ENCODE results near the gene CYP4F12.

Gene CYP4F12, protein sequence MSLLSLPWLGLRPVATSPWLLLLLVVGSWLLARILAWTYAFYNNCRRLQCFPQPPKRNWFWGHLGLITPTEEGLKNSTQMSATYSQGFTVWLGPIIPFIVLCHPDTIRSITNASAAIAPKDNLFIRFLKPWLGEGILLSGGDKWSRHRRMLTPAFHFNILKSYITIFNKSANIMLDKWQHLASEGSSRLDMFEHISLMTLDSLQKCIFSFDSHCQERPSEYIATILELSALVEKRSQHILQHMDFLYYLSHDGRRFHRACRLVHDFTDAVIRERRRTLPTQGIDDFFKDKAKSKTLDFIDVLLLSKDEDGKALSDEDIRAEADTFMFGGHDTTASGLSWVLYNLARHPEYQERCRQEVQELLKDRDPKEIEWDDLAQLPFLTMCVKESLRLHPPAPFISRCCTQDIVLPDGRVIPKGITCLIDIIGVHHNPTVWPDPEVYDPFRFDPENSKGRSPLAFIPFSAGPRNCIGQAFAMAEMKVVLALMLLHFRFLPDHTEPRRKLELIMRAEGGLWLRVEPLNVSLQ

DNA sequence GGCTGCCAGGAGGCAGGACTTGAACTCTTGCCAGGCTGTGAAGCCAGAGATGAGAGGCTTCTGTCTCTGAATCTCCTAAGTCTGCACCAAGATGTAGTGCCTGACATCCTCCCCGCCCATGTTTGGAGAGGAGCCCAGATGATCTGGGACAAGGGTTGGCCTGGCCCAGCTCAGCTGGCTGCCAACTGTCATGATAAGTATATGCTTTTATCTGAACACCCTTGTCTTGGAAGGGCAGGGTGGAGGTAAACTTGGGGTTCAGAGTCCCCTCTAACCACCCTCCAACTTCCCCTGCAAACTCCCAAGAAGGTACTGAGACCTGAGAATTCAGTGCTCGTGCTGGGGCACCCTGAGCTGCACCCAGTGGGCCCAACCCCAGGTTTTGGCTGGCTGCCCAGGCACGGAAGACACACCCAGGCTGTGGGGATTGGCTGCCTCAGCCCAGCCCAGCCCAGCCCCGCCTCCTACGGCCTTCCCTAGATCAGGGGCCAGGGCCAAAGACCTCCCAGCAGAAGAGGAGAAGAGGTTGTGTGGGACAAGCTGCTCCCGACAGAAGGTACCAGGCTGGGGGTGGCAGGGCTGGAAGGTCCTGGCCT, at the start of gene CYP4F12:
CYP4F12 (plus strand) TSS at position 508 of the 596 bp plus-strand sequence. CDS start 443 bp downstream, outside the sequence.
- TF ChIP-seq, protein P1, sequence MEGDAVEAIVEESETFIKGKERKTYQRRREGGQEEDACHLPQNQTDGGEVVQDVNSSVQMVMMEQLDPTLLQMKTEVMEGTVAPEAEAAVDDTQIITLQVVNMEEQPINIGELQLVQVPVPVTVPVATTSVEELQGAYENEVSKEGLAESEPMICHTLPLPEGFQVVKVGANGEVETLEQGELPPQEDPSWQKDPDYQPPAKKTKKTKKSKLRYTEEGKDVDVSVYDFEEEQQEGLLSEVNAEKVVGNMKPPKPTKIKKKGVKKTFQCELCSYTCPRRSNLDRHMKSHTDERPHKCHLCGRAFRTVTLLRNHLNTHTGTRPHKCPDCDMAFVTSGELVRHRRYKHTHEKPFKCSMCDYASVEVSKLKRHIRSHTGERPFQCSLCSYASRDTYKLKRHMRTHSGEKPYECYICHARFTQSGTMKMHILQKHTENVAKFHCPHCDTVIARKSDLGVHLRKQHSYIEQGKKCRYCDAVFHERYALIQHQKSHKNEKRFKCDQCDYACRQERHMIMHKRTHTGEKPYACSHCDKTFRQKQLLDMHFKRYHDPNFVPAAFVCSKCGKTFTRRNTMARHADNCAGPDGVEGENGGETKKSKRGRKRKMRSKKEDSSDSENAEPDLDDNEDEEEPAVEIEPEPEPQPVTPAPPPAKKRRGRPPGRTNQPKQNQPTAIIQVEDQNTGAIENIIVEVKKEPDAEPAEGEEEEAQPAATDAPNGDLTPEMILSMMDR (IDR thresholded peaks at IDR 0.05): no peak
- no peak for TF ChIP-seq ZFX (IDR thresholded peaks at IDR 0.05; ENCODE audit: borderline replicate concordance)
- H3K27ac ChIP-seq: no peak within 1 kb of the TSS

DNA sequence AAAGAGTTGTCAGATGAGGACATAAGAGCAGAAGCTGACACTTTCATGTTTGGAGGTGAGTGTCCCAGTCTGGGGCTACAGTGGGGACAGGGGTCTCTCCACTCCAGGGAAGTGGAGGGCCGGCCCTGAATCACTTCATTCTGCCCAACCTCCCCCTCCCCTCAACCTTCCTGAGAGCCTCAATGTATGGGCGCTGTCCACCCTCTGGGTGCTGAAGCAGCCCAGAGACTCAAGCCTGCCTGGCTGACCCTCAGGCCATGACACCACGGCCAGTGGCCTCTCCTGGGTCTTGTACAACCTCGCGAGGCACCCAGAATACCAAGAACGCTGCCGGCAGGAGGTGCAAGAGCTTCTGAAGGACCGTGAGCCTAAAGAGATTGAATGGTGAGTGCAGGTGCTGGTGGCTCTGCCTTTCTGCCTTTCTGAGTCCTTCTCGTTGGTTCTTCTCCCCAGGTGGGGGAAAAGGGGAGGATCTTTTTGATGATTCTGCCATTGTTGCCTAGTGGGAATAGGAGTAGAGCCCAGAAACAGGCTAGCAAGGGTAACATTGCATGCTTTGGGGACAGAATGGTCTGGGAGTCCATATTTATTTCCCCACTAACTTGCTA, 49.1 kb upstream of the CYP4F12 start:
- H3K27ac ChIP-seq: no peak overlapping the region
- no peak for TF ChIP-seq ZFX (IDR thresholded peaks at IDR 0.05; ENCODE audit: borderline replicate concordance)
- TF ChIP-seq, protein P1 (IDR thresholded peaks at IDR 0.05): no peak

DNA sequence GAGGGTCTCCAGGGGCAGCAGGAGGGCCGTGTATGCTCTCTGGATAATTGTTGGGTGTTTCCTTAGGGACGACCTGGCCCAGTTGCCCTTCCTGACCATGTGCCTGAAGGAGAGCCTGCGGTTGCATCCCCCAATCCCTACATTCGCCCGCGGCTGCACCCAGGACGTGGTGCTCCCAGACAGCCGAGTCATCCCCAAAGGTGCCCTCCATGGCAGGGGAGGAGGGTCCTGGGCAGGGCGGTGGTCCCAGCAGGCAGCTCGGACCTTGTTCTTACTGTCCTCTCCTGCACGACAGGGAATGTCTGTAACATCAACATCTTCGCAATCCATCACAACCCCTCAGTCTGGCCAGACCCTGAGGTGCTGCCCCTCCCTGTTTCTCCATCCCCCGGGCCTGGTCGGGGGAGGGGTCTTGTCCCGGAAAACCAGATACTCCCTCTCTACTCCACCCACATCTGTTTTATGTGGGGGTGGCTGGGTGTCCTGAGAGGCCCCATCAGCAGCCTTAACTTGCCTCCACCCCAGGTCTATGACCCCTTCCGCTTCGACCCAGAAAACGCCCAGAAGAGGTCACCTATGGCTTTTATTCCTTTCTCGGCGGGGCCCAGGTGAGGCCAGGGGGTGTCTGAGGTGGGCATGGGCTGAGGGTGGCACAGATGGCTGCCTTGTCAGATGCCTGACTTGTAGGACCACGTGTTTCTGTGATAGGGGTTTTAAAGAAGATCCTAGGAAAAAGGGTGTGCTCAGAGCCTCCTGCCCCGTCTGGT, 44.5 kb upstream of the CYP4F12 start:
- no peak overlapping the region for H3K27ac ChIP-seq
- no peak for TF ChIP-seq ZFX (IDR thresholded peaks at IDR 0.05; ENCODE audit: borderline replicate concordance)
- TF ChIP-seq, protein P1 (IDR thresholded peaks at IDR 0.05): no peak

DNA sequence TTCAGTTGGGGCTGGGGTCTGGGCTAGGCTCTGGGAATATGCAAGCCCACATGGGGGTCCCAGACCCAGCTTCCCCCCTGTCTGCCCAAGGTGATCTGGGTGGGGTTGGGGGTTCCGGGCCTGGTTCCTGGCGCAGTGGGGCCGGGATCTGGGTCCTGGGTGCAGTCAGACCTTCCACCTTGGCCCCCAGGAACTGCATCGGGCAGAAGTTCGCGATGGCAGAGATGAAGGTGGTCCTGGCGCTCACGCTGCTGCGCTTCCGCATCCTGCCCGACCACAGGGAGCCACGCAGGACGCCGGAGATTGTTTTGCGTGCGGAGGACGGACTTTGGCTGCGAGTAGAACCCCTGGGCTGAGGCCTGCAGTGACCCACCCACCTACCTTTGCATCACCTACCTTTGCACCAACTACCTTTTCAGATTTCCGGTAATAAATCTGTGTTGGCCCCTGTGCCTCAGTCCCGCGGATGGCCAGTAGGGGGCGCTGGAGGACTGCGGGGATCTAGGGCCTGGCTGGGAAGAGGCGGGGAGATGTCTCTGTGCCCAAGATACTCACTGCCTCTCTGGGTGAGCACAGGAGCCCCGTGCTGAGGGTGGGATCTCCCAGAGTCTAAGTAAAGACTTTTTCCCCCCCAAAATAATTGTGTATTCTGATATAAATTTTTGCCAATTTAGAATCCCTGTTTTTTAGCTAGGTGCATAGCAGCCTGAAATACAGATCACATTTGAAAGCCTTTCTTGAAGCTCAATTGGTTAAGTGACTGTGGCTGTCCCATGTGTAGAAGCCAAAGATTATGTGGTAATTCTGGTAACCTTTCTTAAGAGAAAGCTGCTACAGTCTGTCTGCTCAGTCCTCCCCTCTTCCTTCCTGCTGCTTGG, 43.6 kb upstream of the CYP4F12 start:
- TF ChIP-seq ZFX (IDR thresholded peaks at IDR 0.05; ENCODE audit: borderline replicate concordance): no peak
- TF ChIP-seq, protein P1 (IDR thresholded peaks at IDR 0.05): peak; percentile 99

DNA sequence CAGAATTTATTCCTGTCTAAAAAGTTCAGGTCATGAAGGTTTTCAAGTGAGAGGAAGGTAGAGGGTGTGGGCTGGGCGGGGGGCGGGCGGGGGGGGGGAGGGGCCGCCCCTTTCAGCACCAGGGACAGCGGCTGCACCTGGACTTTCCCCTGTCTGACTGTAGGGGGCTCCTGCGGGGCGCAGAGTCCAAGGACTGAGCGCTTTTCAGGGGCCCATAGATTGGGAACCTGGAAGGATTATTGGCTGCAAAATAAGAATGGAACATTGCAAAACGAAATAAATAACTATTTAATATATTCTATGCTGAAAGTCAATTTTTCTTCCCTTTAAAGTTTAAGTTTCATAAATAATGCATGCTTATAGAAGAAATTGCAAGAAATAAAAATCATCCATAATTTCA, 41.1 kb upstream of the CYP4F12 start:
- no peak overlapping the region for H3K27ac ChIP-seq

More for the DNA sequence above, 43.6 kb upstream of the CYP4F12 start:
- no peak overlapping the region for H3K27ac ChIP-seq

More for the DNA sequence above, 41.1 kb upstream of the CYP4F12 start:
- no peak for TF ChIP-seq ZFX (IDR thresholded peaks at IDR 0.05; ENCODE audit: borderline replicate concordance)
- TF ChIP-seq, protein P1 (IDR thresholded peaks at IDR 0.05): peak; percentile 24; the same call in 1 of the 2 replicates

Measured in 22Rv1 (cell line).